Memory B cell (primary cell): ENCODE data around the gene TMEM176A.
A peak's percentile ranks its signal among the peaks of the same experiment; 100 is the strongest.

Experiments used
- ATAC-seq: fragments of 150-1000 bp; cut with Tn5 transposase; 2 replicates; pipeline ENCODE4 v1.10.0; 2021; ENCODE audit warnings: low read depth, mild to moderate bottlenecking, moderate library complexity
- DNase-seq, 2 donors: peaks; one replicate each; pipeline ENCODE4 v3.0.0; 2022; ENCODE audit warnings: low spot score in 2 of 2
- H3K27ac Mint-ChIP-seq: one replicate; pipeline ENCODE4 v1.8.0; 2022; ENCODE audit warnings: mild to moderate bottlenecking, moderate library complexity, mixed read lengths
- H3K27me3 Mint-ChIP-seq: one replicate; pipeline ENCODE4 v1.8.0; 2022; ENCODE audit warnings: mixed read lengths
- H3K36me3 Mint-ChIP-seq: one replicate; pipeline ENCODE4 v1.8.0; 2022; ENCODE audit warnings: mild to moderate bottlenecking, mixed read lengths
- H3K4me1 Mint-ChIP-seq: one replicate; pipeline ENCODE4 v1.8.0; 2022; ENCODE audit warnings: mixed read lengths
- H3K4me3 Mint-ChIP-seq: one replicate; pipeline ENCODE4 v1.8.0; 2022; ENCODE audit warnings: mild to moderate bottlenecking, moderate library complexity, mixed read lengths
- H3K9me3 Mint-ChIP-seq: one replicate; pipeline ENCODE4 v1.8.0; 2022; ENCODE audit warnings: mixed read lengths

Gene TMEM176A

GRCh38 chr7:150778738-150779301 lies 21.7 kb upstream of the TMEM176A start:
- peak; percentile 59 to 73 for DNase-seq
- peaks cover 12% of the 10 kb centered on the region for H3K27me3 Mint-ChIP-seq
- H3K4me3 Mint-ChIP-seq, result no peak overlapping the region
- H3K27ac Mint-ChIP-seq, result no peak overlapping the region
- peaks cover 4% of the 10 kb centered on the region for H3K4me1 Mint-ChIP-seq
- ATAC-seq, result peak; percentile 69
- peaks cover 1% of the 10 kb centered on the region for H3K9me3 Mint-ChIP-seq
- H3K36me3 Mint-ChIP-seq, result no peaks in the 10 kb centered on the region

- H3K36me3 Mint-ChIP-seq, result no peaks in the 10 kb centered on the region
- H3K27ac Mint-ChIP-seq, result no peak overlapping the region
- no peak for ATAC-seq
- no peaks in the 10 kb centered on the region for H3K9me3 Mint-ChIP-seq
- no peak overlapping the region for H3K4me3 Mint-ChIP-seq
- peaks cover 10% of the 10 kb centered on the region for H3K27me3 Mint-ChIP-seq
- no peak for DNase-seq
- H3K4me1 Mint-ChIP-seq, result peaks cover 4% of the 10 kb centered on the region
Observed at GRCh38 chr7:150780292-150780691, 20.3 kb upstream of the TMEM176A start.

- Mint-ChIP-seq H3K36me3 (no peaks in the 10 kb centered on the region), H3K27ac (no peak overlapping the region), H3K4me3 (no peak overlapping the region), H3K9me3 (no peaks in the 10 kb centered on the region), H3K27me3 (peaks cover 10% of the 10 kb centered on the region), H3K4me1 (peaks cover 11% of the 10 kb centered on the region)
- DNase-seq, result no peak
- no peak for ATAC-seq
Observed at GRCh38 chr7:150781103-150781502, 19.5 kb upstream of the TMEM176A start.

GRCh38 chr7:150781961-150782360 lies 18.6 kb upstream of the TMEM176A start:
- DNase-seq (no peak), ATAC-seq (no peak)
- no peak overlapping the region for H3K27ac Mint-ChIP-seq
- no peaks in the 10 kb centered on the region for H3K36me3 Mint-ChIP-seq
- H3K4me1 Mint-ChIP-seq, result peaks cover 12% of the 10 kb centered on the region
- H3K4me3 Mint-ChIP-seq, result no peak overlapping the region
- H3K9me3 Mint-ChIP-seq, result no peaks in the 10 kb centered on the region
- H3K27me3 Mint-ChIP-seq, result peaks cover 10% of the 10 kb centered on the region

GRCh38 chr7:150784120-150784736 lies 16.3 kb upstream of the TMEM176A start:
- peaks cover 8% of the 10 kb centered on the region for H3K27me3 Mint-ChIP-seq
- ATAC-seq (no peak), DNase-seq (no peak)
- H3K36me3 Mint-ChIP-seq, result no peaks in the 10 kb centered on the region
- H3K27ac Mint-ChIP-seq, result no peak overlapping the region
- no peak overlapping the region for H3K4me3 Mint-ChIP-seq
- H3K9me3 Mint-ChIP-seq, result no peaks in the 10 kb centered on the region
- H3K4me1 Mint-ChIP-seq, result peaks cover 15% of the 10 kb centered on the region

GRCh38 chr7:150784954-150785353 lies 15.6 kb upstream of the TMEM176A start:
- ATAC-seq, result no peak
- Mint-ChIP-seq H3K27ac (no peak overlapping the region), H3K4me1 (peaks cover 15% of the 10 kb centered on the region), H3K4me3 (no peak overlapping the region), H3K36me3 (no peaks in the 10 kb centered on the region), H3K27me3 (peaks cover 8% of the 10 kb centered on the region), H3K9me3 (no peaks in the 10 kb centered on the region)
- DNase-seq, result no peak

- H3K4me1 Mint-ChIP-seq, result peaks cover 15% of the 10 kb centered on the region
- H3K27me3 Mint-ChIP-seq, result peaks cover 7% of the 10 kb centered on the region
- H3K9me3 Mint-ChIP-seq, result no peaks in the 10 kb centered on the region
- no peak overlapping the region for H3K4me3 Mint-ChIP-seq
- H3K36me3 Mint-ChIP-seq, result no peaks in the 10 kb centered on the region
- no peak overlapping the region for H3K27ac Mint-ChIP-seq
- ATAC-seq, result peak; percentile 59
- no peak for DNase-seq
Observed at GRCh38 chr7:150787321-150788281, 13.0 kb upstream of the TMEM176A start.

- H3K27me3 Mint-ChIP-seq, result peaks cover 5% of the 10 kb centered on the region
- H3K4me3 Mint-ChIP-seq, result no peak overlapping the region
- no peaks in the 10 kb centered on the region for H3K9me3 Mint-ChIP-seq
- H3K27ac Mint-ChIP-seq, result no peak overlapping the region
- H3K4me1 Mint-ChIP-seq, result peaks cover 15% of the 10 kb centered on the region
- H3K36me3 Mint-ChIP-seq, result no peaks in the 10 kb centered on the region
- ATAC-seq (no peak), DNase-seq (no peak)
Observed at GRCh38 chr7:150788474-150789269, 11.9 kb upstream of the TMEM176A start.

- no peak overlapping the region for H3K4me3 Mint-ChIP-seq
- DNase-seq (no peak), ATAC-seq (no peak)
- H3K36me3 Mint-ChIP-seq, result no peaks in the 10 kb centered on the region
- peaks cover 5% of the 10 kb centered on the region for H3K27me3 Mint-ChIP-seq
- peaks cover 14% of the 10 kb centered on the region for H3K4me1 Mint-ChIP-seq
- no peaks in the 10 kb centered on the region for H3K9me3 Mint-ChIP-seq
- no peak overlapping the region for H3K27ac Mint-ChIP-seq
Observed at GRCh38 chr7:150790416-150791075, 10.0 kb upstream of the TMEM176A start.

- Mint-ChIP-seq H3K27me3 (peaks cover 5% of the 10 kb centered on the region), H3K4me1 (peaks cover 8% of the 10 kb centered on the region), H3K36me3 (peaks cover 3% of the 10 kb centered on the region), H3K27ac (no peak overlapping the region), H3K4me3 (no peak overlapping the region), H3K9me3 (no peaks in the 10 kb centered on the region)
- DNase-seq (no peak), ATAC-seq (no peak)
Observed at GRCh38 chr7:150791304-150791703, 9.3 kb upstream of the TMEM176A start.

GRCh38 chr7:150791746-150792452 lies 8.7 kb upstream of the TMEM176A start:
- Mint-ChIP-seq H3K4me1 (peaks cover 8% of the 10 kb centered on the region), H3K36me3 (peaks cover 3% of the 10 kb centered on the region), H3K4me3 (no peak overlapping the region), H3K9me3 (no peaks in the 10 kb centered on the region), H3K27me3 (peaks cover 5% of the 10 kb centered on the region), H3K27ac (no peak overlapping the region)
- DNase-seq, result no peak
- no peak for ATAC-seq

GRCh38 chr7:150793569-150794238 lies 6.9 kb upstream of the TMEM176A start:
- Mint-ChIP-seq H3K9me3 (peaks cover 1% of the 10 kb centered on the region), H3K27me3 (peaks cover 10% of the 10 kb centered on the region), H3K27ac (no peak overlapping the region), H3K36me3 (peaks cover 5% of the 10 kb centered on the region), H3K4me3 (no peak overlapping the region), H3K4me1 (no peaks in the 10 kb centered on the region)
- DNase-seq, result no peak
- ATAC-seq, result no peak
